HG02938 (cell line): ENCODE measurements around the gene GRAMD4.

Experiments used
- ATAC-seq: cut with Tn5 transposase; IDR thresholded peaks from one replicate; pipeline ENCODE4 v1.9.1; 2021; ENCODE audit warnings: mild to moderate bottlenecking, moderate library complexity; ENCODE audit not compliant: unreplicated experiment

The GRAMD4 gene

GRCh38 chr22:46582281-46582933 lies 37.8 kb upstream of the GRAMD4 start:
- no peak for ATAC-seq

DNA sequence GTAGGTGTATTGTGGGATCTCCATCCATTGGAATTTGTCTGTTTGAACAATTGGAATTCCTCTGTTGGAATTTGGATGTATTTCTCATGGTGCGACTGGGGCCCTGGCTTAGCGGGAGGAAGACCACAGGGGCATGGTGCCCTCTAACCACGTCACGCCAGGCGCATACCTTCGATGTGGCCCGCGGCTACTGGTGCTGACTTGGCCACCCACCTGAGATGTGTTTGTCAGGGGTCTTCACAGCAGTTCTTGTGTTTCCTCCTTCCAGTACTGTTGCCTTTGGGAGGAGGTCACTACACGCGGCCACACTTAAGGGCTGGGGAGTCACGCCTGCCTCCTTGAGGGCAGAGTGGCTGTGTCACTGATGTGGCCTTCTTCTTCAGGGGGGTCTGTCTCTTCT lies 36.6 kb upstream of the GRAMD4 start:
- no peak for ATAC-seq

GRCh38 chr22:46584081-46584921 lies 35.9 kb upstream of the GRAMD4 start:
- ATAC-seq = no peak

- ATAC-seq = no peak
Observed at GRCh38 chr22:46585340-46586122, 34.7 kb upstream of the GRAMD4 start.

DNA sequence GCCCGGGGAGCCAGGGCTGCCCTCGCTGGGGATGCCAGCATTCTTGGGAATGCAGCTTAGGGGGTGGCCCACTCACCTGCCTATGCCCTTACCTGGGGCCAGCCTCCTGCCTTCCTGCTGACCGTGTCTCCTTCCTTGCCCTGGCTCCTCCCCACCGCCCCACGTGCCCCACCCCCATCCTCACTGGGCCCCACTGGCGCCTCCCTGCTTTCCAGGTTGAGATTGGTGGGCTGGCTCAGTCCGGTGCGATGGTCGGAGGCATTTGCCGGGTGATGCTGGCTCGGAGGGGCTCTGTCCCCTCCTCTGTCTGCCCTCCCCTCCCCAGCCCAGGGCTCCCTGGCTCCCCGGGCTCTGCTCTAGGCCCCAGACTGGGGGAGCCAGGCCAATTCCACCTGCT lies 34.1 kb upstream of the GRAMD4 start:
- ATAC-seq = no peak

DNA sequence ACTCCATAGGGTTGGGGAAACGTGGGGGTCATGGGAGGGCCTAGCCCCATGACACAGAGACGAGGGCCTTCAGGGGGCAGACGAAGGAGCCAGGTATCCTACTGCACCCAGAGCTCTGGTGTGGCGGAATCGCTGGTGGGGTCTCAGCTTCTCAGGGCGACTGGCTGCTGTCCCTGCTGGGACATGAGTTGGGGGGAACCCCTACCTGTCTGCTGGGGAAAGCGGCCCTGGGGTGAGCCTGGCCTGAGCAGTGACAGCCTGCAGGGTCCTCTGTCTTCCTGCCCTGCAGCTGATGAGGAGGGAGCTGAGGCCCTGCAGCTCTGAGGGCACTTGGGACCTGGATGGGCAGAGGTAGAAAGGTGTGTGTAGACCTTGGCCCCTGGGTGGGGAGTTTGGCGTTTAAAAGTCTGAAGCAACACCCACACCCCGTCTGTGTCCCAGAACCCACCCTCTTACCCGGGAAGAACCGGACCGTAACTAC lies 33.6 kb upstream of the GRAMD4 start:
- no peak for ATAC-seq

DNA sequence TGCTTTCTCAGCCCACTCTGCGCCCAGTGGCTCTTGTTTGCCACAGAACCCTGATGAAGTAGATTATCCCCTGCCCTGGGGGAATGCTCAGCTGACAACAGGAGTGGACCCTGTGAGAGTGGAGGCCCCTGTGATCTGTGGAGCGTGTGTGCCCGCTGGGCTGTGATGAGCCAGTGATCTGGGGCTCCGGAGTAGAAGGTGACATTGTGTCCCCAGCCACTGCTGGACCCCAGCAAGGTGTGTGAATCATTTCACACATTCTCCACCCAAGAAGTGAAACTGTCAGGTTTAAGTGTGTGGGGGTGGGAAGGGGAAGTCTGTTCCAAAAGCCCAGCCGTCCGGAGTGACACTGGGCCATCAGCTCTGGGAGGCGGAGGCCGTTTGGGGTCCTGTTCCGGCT lies 33.1 kb upstream of the GRAMD4 start:
- no peak for ATAC-seq

DNA sequence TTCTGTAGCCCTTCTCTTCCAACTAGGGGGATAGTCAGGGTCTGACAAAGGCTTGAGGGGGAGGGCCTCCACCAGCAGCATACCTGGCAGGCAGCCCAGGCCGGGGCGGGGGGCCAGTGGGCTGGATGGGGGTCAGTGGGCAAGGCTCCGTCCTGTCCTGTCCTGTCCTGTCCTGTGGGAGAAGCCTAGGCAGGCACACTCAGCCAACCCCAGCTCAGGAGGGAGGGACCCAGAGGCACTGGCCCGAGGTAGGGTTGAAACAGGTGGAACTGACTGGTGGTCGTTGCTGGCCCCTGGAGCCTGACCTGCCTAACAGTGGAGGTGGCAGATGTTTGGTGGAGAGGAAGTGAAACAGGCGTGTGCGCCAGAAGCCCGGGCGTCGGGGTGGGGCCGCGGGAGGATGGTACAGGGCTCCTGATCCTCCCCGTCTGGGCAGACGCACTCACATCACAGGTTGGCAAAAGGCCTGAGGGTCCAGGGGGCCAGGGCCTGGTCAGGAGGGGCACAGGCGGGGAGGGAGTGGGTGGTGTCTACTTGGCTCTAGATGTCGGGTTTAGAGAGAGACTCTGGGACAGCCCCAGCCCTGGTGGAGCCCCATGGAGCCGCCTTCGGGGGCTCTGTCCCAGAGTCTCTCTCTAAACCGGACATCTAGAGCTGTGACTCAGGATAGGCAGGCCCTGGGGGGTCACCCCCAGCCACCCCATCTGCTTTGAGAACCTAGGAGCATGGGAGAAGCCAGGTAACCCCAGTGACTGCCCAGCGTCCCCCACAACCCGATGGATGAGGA lies 32.5 kb upstream of the GRAMD4 start:
- no peak for ATAC-seq

DNA sequence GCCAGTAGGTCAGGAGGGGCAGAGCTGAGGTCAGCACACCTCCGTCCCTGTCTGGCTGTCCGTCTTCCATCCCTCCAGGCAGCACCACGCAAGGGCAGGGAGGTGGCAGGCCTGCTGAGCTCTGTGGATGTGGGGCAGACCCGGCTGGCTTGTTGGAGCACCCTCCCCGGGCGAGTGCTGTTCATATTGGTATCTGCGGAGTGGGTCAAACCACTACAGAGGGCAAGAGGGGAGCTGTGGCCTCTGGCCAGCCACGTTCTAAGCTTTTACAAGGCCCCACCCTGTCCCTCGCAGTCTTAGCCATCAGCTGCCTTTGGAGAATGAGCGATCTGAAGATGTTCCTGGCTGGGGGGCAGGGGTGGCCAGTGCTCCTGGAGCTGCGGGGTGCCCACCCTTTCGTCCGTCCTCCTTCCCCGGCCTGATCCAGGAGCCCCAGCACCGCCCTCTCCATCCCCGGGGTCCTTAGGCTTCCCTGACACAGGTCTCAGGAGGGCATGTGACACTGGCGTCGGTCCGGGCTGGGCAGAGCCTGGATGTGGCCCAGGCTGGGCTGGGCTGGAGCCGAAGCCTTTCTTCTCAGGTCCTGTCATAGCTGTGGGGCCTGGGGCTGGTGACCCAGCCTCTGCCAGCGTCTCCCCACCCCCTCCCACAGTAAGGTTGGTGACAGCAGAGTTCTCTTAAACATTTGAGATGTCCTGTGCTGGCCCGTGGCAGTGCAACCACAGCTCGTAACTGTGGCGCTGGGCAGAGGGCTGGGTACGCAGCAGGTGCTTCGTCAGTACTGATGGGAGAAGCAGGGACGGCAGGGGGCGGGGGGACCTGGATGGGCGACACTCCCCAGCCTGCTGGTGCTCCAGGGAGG lies 31.7 kb upstream of the GRAMD4 start:
- no peak for ATAC-seq

- no peak for ATAC-seq
Observed at GRCh38 chr22:46589141-46589748, 30.9 kb upstream of the GRAMD4 start.

DNA sequence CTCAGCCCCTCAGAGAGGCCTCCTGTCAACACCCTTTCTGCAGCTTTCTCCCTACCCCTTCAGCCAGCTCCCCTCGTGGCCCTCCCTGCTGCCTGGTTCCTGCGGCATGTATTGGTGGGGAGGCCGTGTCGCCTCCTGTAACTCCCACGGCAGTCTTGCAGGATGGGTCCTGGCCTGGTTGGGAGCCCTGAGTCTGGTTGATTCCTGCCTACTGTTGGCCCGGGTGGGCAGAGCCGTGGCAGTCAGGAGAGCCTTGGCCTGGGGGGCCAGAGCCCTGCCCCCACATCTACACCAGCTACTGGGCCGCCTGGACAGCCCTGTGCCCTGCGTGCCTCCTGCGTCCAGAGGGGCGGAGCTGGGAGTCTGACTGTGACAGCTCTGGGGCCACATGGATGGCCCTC lies 30.3 kb upstream of the GRAMD4 start:
- ATAC-seq = no peak

DNA sequence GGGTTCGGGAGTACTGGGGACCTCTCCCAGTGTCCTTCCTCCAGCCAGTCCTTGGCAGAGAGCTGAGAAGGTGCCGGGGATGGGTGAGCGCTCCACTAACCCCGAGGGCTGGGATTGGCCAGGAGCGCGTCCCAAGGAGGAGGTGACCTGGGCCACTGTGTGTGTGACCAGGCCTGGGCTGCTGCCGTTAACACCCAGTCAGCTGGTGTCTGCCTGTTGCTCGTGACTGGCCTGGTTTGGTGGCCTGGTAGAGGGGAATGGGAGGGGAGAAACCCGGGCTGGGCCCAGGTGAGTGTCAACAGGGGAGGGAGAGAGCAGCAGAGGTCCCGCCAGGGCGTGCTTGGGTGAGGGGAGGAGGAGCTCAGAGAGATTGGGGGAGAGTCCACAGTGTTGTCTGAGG lies 29.9 kb upstream of the GRAMD4 start:
- no peak for ATAC-seq

- no peak for ATAC-seq
Observed at GRCh38 chr22:46591930-46592329, 28.3 kb upstream of the GRAMD4 start.

GRCh38 chr22:46592390-46592872 lies 27.8 kb upstream of the GRAMD4 start:
- ATAC-seq = peak; percentile 57

GRCh38 chr22:46593211-46593681 lies 26.9 kb upstream of the GRAMD4 start:
- ATAC-seq = no peak

DNA sequence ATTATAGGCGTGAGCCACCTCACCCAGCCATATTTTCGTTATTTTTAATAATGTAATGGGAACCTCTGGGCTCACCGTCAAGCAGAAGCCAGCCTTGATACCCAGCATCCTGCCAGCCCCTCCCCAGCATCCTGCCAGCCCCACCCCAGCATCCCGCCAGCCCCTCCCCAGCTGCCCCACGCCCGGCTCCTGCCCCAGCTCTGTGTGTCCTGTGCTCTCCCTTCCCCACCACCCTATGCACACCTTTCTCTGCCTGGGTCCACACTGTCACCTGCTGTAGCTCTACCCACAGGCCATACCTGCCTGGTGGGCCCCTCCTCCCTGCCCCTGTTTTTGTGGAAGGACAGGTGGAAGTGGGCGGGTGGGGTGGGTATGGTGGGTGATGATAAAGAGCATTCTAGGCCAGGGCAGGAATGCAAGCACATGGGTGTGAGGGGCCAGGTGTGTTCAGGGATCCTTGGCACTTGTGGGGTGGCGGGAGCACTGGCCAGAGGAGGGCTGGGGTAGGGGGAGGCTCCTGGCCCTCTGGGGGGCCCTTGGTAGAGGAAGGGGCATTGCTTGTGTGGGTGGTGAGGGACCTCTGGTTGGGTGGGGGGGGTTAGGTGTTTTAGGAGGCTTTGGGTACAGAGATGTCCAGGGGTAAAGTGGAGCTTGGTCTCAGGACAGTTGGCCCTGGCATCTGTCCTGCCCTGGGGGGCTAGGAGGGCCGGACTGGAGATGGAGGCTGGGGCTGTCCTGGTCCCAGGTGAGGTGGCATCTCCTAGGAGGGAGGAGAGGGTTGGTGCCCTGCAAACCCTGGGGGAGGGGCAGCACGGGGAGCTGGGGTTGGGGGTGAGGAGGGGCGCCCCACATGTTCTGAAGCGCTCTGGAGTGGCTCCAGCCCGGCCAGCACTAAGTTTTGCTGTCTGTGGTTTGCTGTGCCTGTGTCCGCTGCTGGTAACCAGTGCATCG lies 25.9 kb upstream of the GRAMD4 start:
- no peak for ATAC-seq

- ATAC-seq = no peak
Observed at GRCh38 chr22:46594947-46595298, 25.3 kb upstream of the GRAMD4 start.

GRCh38 chr22:46595545-46595944 lies 24.6 kb upstream of the GRAMD4 start:
- ATAC-seq = no peak
